ENCODE measurements around the gene ARID2. TPM values are rescaled to one million over a fixed set of nuclear protein-coding genes. Genes with fewer than 3 reads are reported as not detected.

ARID2 gene
- total RNA-seq, 1 donor from 2014 or later, result 57.2 TPM

DNA sequence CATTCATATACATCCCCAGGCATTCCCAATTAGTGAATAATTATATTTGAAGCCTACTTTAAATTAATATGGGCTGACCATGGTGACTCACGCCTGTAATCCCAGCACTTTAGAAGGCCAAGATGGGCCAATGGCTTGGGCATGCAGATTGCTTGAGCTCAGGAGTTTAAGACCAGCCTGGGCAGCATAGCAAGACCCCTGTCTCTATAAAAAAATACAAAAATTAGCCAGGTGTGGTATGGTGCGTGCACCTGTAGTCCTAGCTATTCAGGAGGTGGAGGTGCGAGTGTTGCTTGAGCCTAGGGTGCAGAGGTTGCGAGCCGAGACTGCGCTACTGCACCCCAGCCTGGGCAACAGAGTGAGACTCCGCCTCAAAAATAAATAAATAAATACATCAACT is 7.6 kb upstream of the ARID2 start:
- intact Hi-C loops (cut with micrococcal nuclease), result loop anchor here (10.0 kb wide), 2 partner anchors 307 to 1917 kb away; partner anchors contain the start of gene TWF1

DNA sequence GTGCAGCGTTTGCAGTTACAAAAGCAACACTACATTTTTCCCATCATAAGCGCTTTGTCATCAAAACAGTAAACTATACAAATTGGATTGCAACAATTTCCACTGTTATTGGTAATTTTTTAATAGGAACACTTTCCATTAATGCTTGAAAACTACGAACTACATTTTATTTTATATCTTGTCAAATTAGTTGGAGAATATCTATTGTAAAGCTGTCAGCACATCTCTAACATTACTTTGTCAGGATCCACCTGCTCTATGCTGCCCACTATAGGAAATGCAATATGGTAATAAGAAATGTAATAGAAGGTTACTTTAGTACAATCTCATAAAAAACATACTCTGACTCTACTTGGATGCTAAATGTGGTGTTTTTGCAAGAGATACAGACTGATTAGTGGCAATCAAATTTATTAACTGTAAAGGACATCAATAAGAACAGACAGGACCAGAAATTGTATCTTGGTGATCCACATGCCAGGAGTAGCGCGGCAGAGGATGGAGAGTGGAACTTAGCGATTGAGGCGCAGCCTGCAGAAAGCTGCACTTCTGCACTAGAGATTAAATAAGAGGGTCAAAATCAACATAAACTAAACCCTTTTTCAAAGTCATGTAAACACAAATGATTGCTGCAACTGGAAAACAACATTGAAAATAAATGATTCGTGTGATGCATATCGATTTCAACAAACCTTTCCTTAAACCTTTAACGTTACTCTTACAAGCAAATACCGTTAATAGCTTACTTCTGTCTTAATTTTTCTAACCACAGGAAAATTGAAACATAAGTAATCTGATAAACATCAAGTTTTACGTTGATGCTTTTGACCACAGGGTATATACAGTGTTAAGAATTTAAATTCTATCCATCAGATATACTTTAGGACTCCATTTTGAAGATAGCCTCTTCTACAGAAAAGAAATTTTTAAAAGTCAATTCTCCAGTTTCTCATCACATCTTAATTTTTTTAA is 3.6 kb upstream of the ARID2 start:
- intact Hi-C loops (cut with micrococcal nuclease), result loop anchor here (1.0 to 10.0 kb wide), 11 partner anchors 57 to 1969 kb away; partner anchors contain the start of genes IRAK4, PUS7L, SLC38A2 and TWF1

DNA sequence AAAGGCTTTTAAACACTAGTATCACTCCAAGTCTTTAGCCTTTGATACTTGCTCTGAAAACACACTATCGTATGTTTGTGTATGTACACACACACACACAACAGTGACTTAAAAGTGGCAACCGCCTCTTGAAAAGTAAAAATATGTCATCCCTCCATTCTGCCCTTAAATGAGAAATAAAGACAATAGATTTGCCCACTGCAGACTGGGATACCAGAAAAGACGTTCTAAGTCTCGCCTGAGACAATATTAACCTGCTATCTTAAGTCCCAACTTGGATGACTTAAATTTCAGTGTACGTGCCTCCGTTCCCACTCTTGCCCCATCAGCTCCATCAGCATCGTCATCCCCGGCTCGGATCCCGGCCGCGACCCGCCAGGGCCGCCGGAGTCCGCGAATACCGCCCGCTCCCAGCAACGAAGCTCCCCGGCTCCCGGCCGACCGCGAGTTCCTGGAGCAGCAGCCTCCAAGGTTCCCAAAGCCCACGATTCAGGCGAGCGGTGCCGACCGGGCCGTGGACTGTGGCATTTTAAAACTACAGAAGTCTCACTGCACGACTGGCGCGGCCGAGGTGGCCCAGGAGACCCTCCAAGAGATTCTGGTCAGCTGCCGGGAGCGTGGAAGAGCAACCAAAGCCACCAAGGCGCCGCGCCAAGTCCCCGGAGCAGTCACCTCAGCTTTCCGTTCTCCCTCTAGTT is 2.8 kb upstream of the ARID2 start:
- intact Hi-C loops (cut with micrococcal nuclease), result loop anchor here (1.0 to 10.0 kb wide), 9 partner anchors 208 to 1969 kb away; partner anchors contain the start of genes IRAK4, PUS7L, SLC38A2 and TWF1

DNA sequence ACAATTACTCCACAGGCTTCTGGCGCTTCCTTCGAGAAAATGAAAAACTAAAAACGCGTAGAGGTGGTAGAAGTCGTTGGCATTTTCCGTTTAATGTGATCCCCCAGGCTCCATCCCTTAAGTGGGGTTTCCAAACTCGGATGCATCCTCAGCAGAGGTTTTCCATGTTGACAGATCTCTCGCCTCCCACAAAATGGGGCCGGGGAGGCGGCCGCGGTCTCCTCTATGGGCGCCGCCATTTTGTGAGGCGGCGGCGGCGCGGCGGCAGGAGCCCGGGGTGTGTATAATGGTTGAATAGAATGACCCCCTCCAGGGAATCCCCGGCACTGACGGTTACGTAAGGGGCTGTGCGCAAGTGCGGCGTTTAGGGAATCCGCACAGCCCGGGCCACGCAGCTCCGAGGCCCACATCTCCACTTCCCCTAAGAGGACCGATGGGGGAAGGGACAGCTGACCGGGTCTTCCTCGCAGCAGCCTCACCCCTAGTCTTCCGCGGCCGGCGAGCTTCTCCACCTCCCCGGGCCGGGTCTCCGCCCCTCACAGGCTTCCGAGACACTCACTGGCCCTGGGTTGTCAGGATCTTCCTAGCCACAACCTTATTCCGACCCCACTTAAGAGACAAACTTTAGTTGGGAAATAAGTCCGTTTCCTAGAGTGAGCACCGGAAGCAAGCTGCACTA is 2.1 kb upstream of the ARID2 start:
- intact Hi-C loops (cut with micrococcal nuclease), result loop anchor here (1.0 to 10.0 kb wide), 9 partner anchors 209 to 1970 kb away; partner anchors contain the start of genes IRAK4, PUS7L, SLC38A2 and TWF1

DNA sequence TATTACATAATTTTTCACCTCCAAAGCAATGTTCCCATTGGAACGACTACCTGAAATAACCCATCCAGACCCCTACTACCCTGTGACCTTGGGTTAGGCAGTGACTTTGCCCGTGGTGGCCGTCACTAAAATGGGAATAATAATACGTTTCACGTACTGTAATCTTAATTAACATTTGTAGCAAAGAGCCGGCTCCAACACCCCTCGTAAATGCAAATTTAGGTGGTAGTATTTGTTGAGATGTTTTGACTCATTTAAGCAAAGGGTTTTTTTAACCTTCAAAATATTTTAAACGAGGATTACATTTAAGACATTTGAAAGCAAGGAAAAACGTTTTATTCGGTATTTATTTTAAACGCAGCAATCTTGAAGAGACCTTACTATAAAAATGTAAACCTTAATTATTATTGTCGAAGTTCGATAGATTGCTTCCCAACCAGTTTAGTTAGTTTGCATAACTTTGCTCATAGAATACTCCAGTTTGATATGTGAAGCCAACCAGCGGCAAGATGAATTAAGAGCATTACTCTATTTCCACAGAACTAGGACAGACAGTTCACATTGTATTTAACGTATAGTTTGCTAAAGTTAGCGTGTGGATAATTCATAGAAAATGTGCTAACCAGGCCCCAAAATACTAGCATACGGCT is 1.4 kb upstream of the ARID2 start:
- intact Hi-C loops (cut with micrococcal nuclease), result loop anchor here (1.0 to 10.0 kb wide), 11 partner anchors 210 to 1971 kb away; partner anchors contain the start of genes IRAK4, PUS7L, SCAF11 and SLC38A2

DNA sequence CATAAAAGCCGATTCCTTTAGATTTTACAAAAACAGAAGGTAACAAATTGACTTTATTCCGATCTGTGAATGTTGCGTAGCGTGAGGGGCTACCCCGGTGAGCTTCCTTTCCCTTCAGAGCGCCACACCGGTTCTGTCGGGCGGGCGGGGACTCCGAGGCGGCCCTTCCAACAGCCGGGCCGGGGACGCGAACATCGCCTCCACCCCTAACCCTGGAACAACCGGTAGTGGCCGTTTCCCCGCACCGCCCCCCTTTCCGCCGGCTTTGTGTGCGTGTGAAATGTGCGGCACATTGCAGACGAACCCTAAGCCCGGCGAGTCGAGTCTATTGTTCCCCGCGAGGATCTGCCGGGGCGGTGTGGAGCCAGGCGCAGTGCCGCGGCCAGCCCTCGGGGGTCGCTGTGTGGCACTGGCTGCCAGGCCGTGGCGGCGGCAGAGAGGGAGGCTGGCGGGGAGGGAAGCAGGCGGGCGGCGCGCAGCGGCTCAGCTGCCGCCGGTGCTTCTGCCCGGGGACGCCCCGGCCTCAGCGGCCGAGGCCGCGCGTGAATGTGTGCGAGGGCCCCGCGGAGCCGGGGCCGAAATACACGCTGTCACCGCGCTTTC is 775 bp upstream of the ARID2 start:
- intact Hi-C loops (cut with micrococcal nuclease), result loop anchor here (1.0 to 10.0 kb wide), 7 partner anchors 262 to 1971 kb away; partner anchors contain the start of genes IRAK4, PUS7L, SCAF11 and TWF1

DNA sequence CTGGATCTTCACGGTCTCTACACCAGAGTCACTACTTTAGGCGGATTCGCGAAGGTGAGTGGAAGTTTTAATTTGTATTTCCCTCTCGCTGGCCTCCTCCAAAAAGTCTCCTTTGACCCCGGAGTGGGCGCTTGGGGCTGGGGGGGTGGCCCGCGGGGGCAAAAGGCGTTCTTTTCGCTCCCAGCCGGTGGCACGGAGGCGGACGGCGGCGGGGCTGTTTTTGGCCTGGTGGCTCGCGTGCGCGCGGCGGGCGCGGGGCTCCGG is 510 bp downstream of the ARID2 start:
- intact Hi-C loops (cut with micrococcal nuclease), result loop anchor here (2.0 kb wide), 1 partner anchor 537 kb away; no protein-coding TSS in a partner anchor

DNA sequence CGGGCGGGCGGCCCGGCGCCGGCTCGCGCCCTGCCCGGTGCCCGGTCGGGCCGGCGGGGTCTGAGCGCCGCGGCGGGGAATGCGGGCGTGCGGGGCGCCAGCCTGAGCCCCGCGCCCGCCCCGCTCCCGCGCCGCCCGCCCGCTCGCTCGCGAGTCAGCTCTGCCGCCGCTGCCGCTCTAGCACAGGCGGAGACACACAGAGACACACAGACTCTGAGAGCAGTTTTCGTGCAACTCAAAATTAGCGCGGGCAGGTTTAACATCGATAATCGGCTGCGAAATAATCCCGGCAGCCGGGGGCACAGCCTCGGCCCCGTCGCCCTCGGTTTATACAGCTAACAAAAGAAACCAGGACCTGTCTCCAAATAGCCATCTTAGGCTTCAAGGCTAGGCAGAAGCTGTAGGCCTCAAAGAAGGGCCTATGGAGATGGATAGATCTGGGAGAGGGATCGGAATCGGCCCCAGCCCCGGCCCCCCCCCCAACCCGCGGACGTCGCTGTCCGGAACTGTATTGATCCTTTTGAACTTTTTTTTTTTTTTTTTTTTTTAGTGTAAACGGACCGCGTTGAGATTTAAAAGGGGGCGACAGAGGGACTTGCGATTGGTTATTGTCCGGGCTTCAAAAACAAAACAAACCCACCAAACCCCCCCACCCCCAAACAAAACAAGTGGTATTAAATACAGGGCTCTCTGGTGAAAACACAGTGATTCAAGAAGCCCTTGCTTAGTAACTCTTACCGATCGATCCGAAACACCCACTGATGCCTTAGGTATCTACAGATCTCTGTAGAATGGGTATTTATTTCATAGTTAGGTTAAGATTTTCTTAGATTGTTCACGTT is 1.1 kb downstream of the ARID2 start:
- intact Hi-C loops (cut with micrococcal nuclease), result loop anchor here (2.0 kb wide), 1 partner anchor 536 kb away; no protein-coding TSS in a partner anchor

DNA sequence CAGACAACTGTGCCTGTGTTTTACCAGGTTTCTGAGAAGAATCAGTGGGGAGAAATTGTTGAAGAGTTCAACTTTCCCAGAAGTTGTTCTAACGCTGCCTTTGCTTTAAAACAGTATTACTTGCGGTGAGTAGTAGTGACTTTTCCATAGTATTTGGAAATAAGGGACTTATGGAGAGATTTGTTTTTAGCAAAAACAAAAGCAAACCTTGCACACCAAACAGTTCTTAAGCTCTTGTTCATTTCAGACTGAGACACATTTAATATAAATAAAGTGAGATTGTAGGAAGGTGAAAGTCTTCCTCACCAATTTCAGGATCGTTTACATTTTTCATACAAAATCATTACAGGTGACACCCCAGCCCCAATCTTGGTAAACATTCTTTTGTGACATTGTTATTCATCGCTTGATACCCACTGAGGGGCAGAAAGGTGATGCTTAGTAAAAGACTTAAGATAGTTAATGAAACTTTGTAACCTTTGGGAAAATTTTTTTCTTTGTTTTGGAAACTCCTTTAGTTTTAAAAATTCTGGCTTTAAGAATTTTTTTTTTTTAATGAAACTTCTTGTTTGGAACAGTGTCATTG is 1.8 kb downstream of the ARID2 start:
- intact Hi-C loops (cut with micrococcal nuclease), result loop anchor here (2.0 kb wide), 1 partner anchor 536 kb away; no protein-coding TSS in a partner anchor

DNA sequence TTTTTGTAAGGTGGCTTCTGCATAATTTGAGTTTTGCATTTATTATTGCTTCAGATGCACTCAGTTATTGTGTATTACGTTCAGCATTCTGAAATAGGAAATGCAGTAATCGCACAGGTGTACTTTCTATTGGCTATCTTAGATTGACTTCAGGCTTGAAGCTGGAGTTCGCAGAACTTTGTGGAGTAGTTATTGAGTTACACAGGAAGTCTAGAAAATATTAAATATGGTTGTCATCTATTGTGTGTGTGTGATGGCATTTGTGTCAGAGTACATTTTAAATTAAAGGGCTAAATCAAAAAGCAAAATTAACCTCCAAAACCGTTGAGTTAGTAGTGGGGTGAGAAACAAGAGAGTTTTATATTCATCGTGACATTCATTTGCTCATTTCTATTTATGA is 2.7 kb downstream of the ARID2 start:
- intact Hi-C loops (cut with micrococcal nuclease), result loop anchor here (1.0 kb wide), 1 partner anchor 11 kb away; no protein-coding TSS in a partner anchor

DNA sequence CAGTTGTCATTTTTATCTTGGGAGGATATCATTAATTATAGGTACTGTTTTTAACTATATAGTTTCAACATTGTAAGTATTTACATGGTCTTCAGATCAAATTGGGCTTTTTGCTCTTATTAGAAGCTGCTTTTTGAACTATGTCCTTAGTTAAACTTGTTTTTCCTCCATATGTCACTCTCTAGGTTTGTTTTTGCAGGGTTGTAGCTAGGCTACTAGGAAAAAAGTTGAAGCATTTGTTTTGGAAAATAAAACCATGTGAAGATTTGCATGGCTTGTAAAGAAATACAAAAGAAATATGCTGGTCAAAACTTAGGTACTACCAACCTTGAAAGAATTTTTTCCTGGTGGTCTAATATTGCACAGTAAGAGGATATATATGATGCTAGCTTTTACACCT is 3.4 kb downstream of the ARID2 start:
- intact Hi-C loops (cut with micrococcal nuclease), result loop anchor here (1.0 kb wide), 1 partner anchor 10 kb away; no protein-coding TSS in a partner anchor

DNA sequence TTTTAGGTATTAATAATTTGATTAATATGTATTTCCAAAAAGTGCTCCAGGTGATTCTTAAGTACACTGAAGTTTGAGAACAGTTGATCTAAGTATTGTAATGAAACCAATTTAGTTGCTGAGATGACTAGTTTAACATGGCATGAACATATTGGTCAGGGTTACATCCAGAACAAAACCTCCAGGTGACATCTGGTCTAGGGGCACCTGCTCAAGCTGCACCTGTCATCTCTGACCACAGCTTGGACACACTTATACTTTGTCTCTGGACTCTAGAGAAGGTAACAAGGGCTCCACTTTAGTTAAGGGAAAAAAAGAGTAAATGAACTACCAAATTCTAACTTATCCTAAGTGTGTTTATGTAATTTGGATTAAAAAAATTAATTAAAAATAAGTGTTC is 8.1 kb downstream of the ARID2 start:
- intact Hi-C loops (cut with micrococcal nuclease), result no loop called here

DNA sequence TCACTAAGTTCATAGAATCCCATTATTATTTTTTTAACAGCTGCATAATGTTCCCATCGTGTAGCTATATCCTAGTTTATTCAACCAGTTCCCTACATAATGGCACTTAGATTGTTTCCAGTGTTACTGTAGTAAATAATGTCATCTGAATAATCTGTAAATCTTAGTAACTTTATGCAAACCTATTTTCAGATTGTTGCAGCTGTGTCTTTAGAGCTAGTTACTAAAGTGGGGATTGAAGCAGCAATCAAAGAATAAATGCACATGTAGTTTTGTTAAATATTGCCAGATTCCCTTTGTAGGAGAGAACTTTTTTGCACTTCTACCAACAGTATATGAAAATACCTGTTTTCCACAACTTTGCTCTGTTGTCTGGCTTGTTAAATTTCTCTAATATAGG is 13.1 kb downstream of the ARID2 start:
- intact Hi-C loops (cut with micrococcal nuclease), result loop anchor here (5.0 kb wide), 1 partner anchor 80 kb away; no protein-coding TSS in a partner anchor

DNA sequence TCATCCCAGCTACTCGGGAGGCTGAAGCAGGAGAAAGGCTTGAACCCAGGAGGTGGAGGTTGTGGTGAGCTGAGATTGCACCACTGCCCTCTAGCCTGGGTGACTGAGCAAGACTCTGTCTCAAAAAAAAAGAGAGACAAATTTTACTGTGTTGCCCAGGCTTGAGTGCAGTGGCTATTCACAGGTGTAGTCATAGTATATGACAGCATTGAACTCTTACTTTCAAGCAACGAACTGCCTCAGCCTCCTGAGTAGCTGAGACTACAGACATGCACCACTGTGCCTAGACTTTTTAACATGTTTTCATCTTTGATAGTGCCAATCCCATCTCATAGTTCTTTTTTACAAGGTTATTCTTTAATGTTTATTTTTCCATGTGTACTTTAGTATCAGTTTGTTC is 13.7 kb downstream of the ARID2 start:
- intact Hi-C loops (cut with micrococcal nuclease), result loop anchor here (1.0 to 5.0 kb wide), 2 partner anchors 11 to 79 kb away; no protein-coding TSS in a partner anchor

DNA sequence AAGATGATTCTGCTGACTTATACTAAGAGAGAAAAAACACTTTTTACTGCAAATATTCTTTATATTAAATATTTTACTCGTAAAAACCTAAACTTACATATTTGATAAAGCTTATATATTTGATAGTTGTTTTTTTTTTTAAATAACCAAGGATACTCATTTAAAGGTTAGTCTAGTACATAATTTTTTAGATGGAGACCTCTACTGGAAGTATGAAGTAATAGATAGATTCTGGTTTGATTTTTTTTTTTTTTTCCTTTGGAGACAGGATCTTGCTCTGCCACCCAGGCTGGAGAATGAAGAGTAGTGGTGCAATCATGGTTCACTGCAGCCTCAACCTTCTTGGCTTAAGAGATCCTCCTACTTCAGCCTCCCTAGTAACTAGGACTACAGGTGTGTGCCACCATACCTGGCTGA is 16.4 kb downstream of the ARID2 start:
- intact Hi-C loops (cut with micrococcal nuclease), result loop anchor here (1.0 to 5.0 kb wide), 3 partner anchors 91 to 574 kb away; no protein-coding TSS in a partner anchor

DNA sequence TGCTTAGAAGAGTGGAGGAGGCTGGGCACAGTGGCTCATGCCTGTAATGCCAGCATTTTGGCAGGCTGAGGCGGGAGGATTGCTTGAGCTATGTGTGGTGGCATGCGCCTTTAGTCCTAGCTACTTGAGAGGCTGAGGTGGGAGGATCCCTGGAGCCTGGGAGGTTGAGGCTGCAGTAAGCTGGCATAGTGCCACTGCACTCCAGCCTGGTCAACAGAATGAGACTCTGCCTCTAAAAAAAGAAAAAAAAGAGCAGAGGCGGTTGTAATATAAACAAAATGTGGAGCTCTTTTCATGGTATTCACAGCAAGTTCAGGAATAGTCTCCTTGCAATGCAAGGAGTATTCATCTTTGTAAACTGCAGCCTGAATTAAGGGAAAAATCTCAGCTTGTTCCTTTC is 27.2 kb downstream of the ARID2 start:
- intact Hi-C loops (cut with micrococcal nuclease), result no loop called here

DNA sequence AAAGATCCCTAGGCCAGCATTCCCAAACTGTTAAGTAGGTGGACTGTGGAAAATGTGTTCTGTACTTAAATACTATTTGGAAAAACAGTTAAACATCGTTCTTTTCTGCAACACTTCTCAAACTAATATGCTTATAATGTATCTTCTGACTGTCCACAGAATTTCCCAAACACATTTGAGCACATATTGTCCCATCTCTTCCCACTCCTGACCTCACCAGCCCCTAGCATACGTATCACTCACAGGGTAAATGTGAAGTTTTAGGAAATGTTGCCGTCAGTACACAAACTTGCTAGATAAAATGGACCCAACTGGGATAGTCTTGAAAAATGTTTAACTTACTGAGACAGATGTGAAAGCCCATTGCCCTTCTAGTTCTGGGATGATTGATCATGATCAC is 27.7 kb downstream of the ARID2 start:
- intact Hi-C loops (cut with micrococcal nuclease), result no loop called here

DNA sequence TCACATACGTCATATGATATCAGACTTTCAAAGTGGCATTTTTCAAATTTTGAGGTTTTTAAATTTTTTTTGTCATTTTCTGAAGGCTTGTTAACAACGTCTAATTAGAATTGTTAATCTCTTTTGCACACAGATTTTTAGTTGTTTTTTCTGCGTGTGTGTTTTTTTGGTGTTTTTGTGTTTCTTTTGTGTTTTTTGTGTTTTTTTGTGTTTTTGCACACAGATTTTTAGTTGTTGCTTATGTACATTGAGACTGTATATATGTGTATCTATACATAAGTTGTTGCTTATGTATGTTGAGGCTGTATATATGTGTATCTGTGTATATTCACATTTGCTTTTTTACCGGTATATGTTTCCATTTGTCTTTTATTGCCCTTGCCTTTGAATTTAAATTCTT is 30.8 kb downstream of the ARID2 start:
- intact Hi-C loops (cut with micrococcal nuclease), result no loop called here

All from T-helper 1 cell treated with Interleukin-12 subunit alpha and Interleukin-12 subunit beta and Interleukin-4 antibody, amounts not matched to agents 30 ng/mL and 1 ng/mL, for 36 hours (primary cell).